Esophagus squamous epithelium (tissue), 5 donors: ENCODE data around the gene GABARAPL1. TPM values are rescaled to one million over a fixed set of nuclear protein-coding genes. Genes with fewer than 3 reads are reported as not detected.

ENCODE experiments used
- DNase-seq: peaks from one replicate; lab custom pipeline; 2025; lab: John Stamatoyannopoulos, UW
- H3K27ac ChIP-seq, 4 donors: fragments of 200-600 bp; sonication (generic); one replicate each; pipeline ENCODE4 v1.5.1; 2016 to 2019; ENCODE audit warnings: mild to moderate bottlenecking in 1 of 4
- H3K27me3 ChIP-seq, 4 donors: fragments of 200-600 bp; sonication (generic); 1 replicate in 3 of 4; 2 replicates in 1 of 4; pipeline versions ENCODE4 v1.5.1 to v1.6.0; 2017 to 2021; ENCODE audit warnings: antibody characterized with exemption in 1 of 4
- H3K36me3 ChIP-seq, 3 donors: fragments of 200-600 bp; sonication (generic); one replicate each; pipeline ENCODE4 v1.5.1; 2016 to 2019
- H3K4me1 ChIP-seq, 3 donors: fragments of 200-600 bp; sonication (generic); one replicate each; pipeline ENCODE4 v1.5.1; 2017 to 2019
- H3K4me3 ChIP-seq, 4 donors: fragments of 200-600 bp; sonication (generic); 1 replicate in 3 of 4; 2 replicates in 1 of 4; pipeline ENCODE4 v1.5.1; 2016 to 2019; ENCODE audit warnings: mild to moderate bottlenecking in 2 of 4, moderate library complexity in 1 of 4
- H3K9me3 ChIP-seq, 3 donors: fragments of 200-600 bp; sonication (generic); one replicate each; pipeline ENCODE4 v1.5.1; 2016 to 2019
- POLR2A ChIP-seq, 4 donors: fragments of 450-650 bp; IDR thresholded peaks; one replicate each; pipeline ENCODE4 v1.6.1; 2017; ENCODE audit warnings: antibody characterized with exemption in 4 of 4, mild to moderate bottlenecking in 4 of 4, moderate library complexity in 3 of 4
- WGBS, 2 donors: methylation state at CpG; one replicate each; pipeline ENCODE4 v1.1.5; 2018; 5-methylcytosine and 5-hydroxymethylcytosine counted together
- intact Hi-C: fragments of 100-400 bp; cut with DNase I; formaldehyde crosslinking; loops from one replicate; pipeline ENCODE4 v1.15.0; 2022
- total RNA-seq, 4 donors: library from RNA; depleted of rRNA; stranded (reverse); fragments of >200 nt; gene quantifications; one replicate each; pipeline ENCODE4 v1.1.0, GENCODE V29; 2016
- TF ChIP-seq, protein P1 (sequence below), 6 experiments: fragments of 450-650 bp in 4 of 6; fragments of 200-600 bp in 2 of 6; sonication (generic) in 2 of 6; IDR thresholded peaks; one replicate each; pipeline ENCODE4 v1.5.1; 2016 to 2019; ENCODE audit warnings: antibody characterized with exemption in 6 of 6, mild to moderate bottlenecking in 4 of 6, moderate library complexity in 4 of 6
- donor health status: DM: yes; HTN: yes; CAD: no.

Gene GABARAPL1
- total RNA-seq, 4 donors from 2014 or later: 10.3 to 65.2 (median 24.5) TPM

GRCh38 chr12:10241727-10242126 lies 29.1 kb downstream of the GABARAPL1 start:
- intact Hi-C loops: loop anchor here (10.0 kb wide), 1 partner anchor 433 kb away; the partner anchor contains the start of gene STYK1
- H3K4me3 ChIP-seq: no peak overlapping the region
- H3K27me3 ChIP-seq: no peaks in the 10 kb centered on the region
- WGBS, 2 donors: 52 to 81% methylated on average over 2 of the region's 2 CpGs
- no peak overlapping the region for H3K27ac ChIP-seq
- no peaks in the 10 kb centered on the region for H3K4me1 ChIP-seq
- no peak for DNase-seq
- TF ChIP-seq POLR2A (IDR thresholded peaks at IDR 0.05): no peak
- TF ChIP-seq, protein P1, sequence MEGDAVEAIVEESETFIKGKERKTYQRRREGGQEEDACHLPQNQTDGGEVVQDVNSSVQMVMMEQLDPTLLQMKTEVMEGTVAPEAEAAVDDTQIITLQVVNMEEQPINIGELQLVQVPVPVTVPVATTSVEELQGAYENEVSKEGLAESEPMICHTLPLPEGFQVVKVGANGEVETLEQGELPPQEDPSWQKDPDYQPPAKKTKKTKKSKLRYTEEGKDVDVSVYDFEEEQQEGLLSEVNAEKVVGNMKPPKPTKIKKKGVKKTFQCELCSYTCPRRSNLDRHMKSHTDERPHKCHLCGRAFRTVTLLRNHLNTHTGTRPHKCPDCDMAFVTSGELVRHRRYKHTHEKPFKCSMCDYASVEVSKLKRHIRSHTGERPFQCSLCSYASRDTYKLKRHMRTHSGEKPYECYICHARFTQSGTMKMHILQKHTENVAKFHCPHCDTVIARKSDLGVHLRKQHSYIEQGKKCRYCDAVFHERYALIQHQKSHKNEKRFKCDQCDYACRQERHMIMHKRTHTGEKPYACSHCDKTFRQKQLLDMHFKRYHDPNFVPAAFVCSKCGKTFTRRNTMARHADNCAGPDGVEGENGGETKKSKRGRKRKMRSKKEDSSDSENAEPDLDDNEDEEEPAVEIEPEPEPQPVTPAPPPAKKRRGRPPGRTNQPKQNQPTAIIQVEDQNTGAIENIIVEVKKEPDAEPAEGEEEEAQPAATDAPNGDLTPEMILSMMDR (IDR thresholded peaks at IDR 0.05): no peak
- no peaks in the 10 kb centered on the region for H3K36me3 ChIP-seq
- H3K9me3 ChIP-seq: no peaks in the 10 kb centered on the region

DNA sequence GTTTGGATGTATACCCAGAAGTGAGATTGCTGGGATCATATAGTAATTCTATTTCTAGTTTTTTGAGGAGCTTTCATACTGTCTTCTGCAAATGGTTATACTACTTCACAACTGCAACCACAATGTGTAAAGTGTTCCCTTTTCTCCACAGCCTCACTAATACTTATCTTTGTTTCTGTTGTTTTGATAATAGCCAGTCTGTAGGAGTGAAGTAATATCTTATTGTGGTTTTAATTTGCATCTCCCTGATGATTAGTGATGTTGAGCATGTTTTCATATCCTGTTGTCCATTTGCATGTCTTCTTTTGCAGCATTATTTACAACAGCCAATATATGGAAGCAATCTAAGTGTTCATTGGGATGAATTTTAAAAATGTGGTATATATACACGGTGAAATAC lies 29.9 kb downstream of the GABARAPL1 start:
- no peak for TF ChIP-seq POLR2A (IDR thresholded peaks at IDR 0.05)
- TF ChIP-seq, protein P1 (IDR thresholded peaks at IDR 0.05): no peak
- H3K27me3 ChIP-seq: no peaks in the 10 kb centered on the region
- DNase-seq: no peak
- no peak overlapping the region for H3K27ac ChIP-seq
- no peaks in the 10 kb centered on the region for H3K36me3 ChIP-seq
- WGBS, 2 donors: 86 to 91% methylated on average over 1 of the region's 1 CpG
- intact Hi-C loops: loop anchor here (10.0 kb wide), 1 partner anchor 432 kb away; the partner anchor contains the start of gene STYK1
- no peaks in the 10 kb centered on the region for H3K9me3 ChIP-seq
- no peak overlapping the region for H3K4me3 ChIP-seq
- no peaks in the 10 kb centered on the region for H3K4me1 ChIP-seq

GRCh38 chr12:10243818-10244520 lies 31.3 kb downstream of the GABARAPL1 start:
- Histone ChIP-seq H3K9me3 (no peaks in the 10 kb centered on the region), H3K4me1 (no peaks in the 10 kb centered on the region), H3K27ac (no peak overlapping the region), H3K27me3 (no peaks in the 10 kb centered on the region), H3K4me3 (no peak overlapping the region), H3K36me3 (no peaks in the 10 kb centered on the region)
- WGBS, 2 donors: 60 to 71% methylated on average over 11 of the region's 11 CpGs
- no peak for TF ChIP-seq POLR2A (IDR thresholded peaks at IDR 0.05)
- TF ChIP-seq, protein P1 (IDR thresholded peaks at IDR 0.05): no peak
- intact Hi-C loops: loop anchor here (10.0 kb wide), 1 partner anchor 431 kb away; the partner anchor contains the start of gene STYK1
- DNase-seq: no peak

- H3K27me3 ChIP-seq: no peaks in the 10 kb centered on the region
- no peaks in the 10 kb centered on the region for H3K4me1 ChIP-seq
- H3K4me3 ChIP-seq: no peak overlapping the region
- WGBS, 2 donors: 63 to 70% methylated on average over 5 of the region's 5 CpGs
- TF ChIP-seq, protein P1 (IDR thresholded peaks at IDR 0.05): no peak
- TF ChIP-seq POLR2A (IDR thresholded peaks at IDR 0.05): no peak
- intact Hi-C loops: loop anchor here (10.0 kb wide), 1 partner anchor 427 kb away; the partner anchor contains the start of gene STYK1
- H3K27ac ChIP-seq: no peak overlapping the region
- H3K36me3 ChIP-seq: no peaks in the 10 kb centered on the region
- DNase-seq: no peak
- no peaks in the 10 kb centered on the region for H3K9me3 ChIP-seq
Observed at GRCh38 chr12:10247436-10248058, 34.9 kb downstream of the GABARAPL1 start.
